Fibroblast of lung (primary cell): ENCODE measurements around the gene DLL4. TPM values are rescaled to one million over a fixed set of nuclear protein-coding genes. Genes with fewer than 3 reads are reported as not detected.

ENCODE experiments used
- DNase-seq, 2 donors: peaks; one replicate each; pipeline versions ENCODE4 v3.0.0 to v3.0.0-alpha.2; 2010; ENCODE audit warnings: low read depth in 2 of 2
- H2AFZ ChIP-seq: 2 replicates; pipeline ENCODE4 v1.5.1; 2012; ENCODE audit warnings: low read length, control low read depth, inconsistent platforms
- H3K27ac ChIP-seq: 2 replicates; pipeline ENCODE4 v1.5.1; 2011; ENCODE audit warnings: low read length, control low read depth; ENCODE audit not compliant: insufficient read depth
- H3K27me3 ChIP-seq: 2 replicates; pipeline ENCODE4 v1.5.1; 2011; ENCODE audit warnings: mild to moderate bottlenecking, low read length; ENCODE audit not compliant: control insufficient read depth, insufficient read depth
- H3K36me3 ChIP-seq: 2 replicates; pipeline ENCODE4 v1.5.1; 2011; ENCODE audit warnings: low read length; ENCODE audit not compliant: control insufficient read depth, insufficient read depth
- H3K4me1 ChIP-seq: 2 replicates; pipeline ENCODE4 v1.5.1; 2011; ENCODE audit warnings: low read length; ENCODE audit not compliant: control insufficient read depth, insufficient read depth; ENCODE audit errors: extremely low read depth
- H3K4me2 ChIP-seq: 2 replicates; pipeline ENCODE4 v1.5.1; 2011; ENCODE audit warnings: low read length, control low read depth; ENCODE audit not compliant: insufficient read depth; ENCODE audit errors: extremely low read depth
- H3K4me3 ChIP-seq, 4 experiments: fragments of 200-600 bp in 1 of 4; sonication (generic) in 1 of 4; replicated peaks in 1 of 4; 2 replicates each; pipeline ENCODE4 v1.5.1; 2011 to 2016; ENCODE audit warnings: low read length in 4 of 4, low read depth in 3 of 4, mild to moderate bottlenecking in 3 of 4, control low read depth in 2 of 4, inconsistent platforms in 1 of 4, mixed read lengths in 1 of 4; ENCODE audit not compliant: insufficient read depth in 1 of 4; ENCODE audit errors: control extremely low read depth in 1 of 4
- H3K79me2 ChIP-seq: 2 replicates; pipeline ENCODE4 v1.5.1; 2012; ENCODE audit warnings: mild to moderate bottlenecking, low read length, inconsistent platforms; ENCODE audit not compliant: control insufficient read depth, insufficient read depth
- H3K9ac ChIP-seq: 2 replicates; pipeline ENCODE4 v1.5.1; 2011; ENCODE audit warnings: mild to moderate bottlenecking, low read length, control low read depth; ENCODE audit not compliant: insufficient read depth
- H3K9me3 ChIP-seq: 2 replicates; pipeline ENCODE4 v1.5.1; 2012; ENCODE audit warnings: low read depth, low read length; ENCODE audit not compliant: control insufficient read depth, insufficient read depth
- H4K20me1 ChIP-seq: 2 replicates; pipeline ENCODE4 v1.5.1; 2011; ENCODE audit warnings: low read length; ENCODE audit not compliant: control insufficient read depth, insufficient read depth; ENCODE audit errors: extremely low read depth
- EZH2 ChIP-seq: IDR thresholded peaks from 2 replicates; pipeline ENCODE4 v1.5.1; 2012; ENCODE audit warnings: low read length, control low read depth, mild to moderate bottlenecking; ENCODE audit errors: missing control alignments
- polyA plus RNA-seq, 2 donors: library from polyadenylated mRNA; depleted of rRNA in 1 of 2; stranded (reverse) in 1 of 2; unstranded in 1 of 2; fragments of >200 nt; gene quantifications; 2 replicates each; pipeline ENCODE4 v1.2.1, GENCODE V29; 2011 to 2012; ENCODE audit warnings: missing spikeins in 1 of 2
- total RNA-seq: library from RNA; depleted of rRNA; stranded (reverse); fragments of >200 nt; gene quantifications from 2 replicates; pipeline ENCODE4 v1.2.1, GENCODE V29; 2014
- TF ChIP-seq, protein P1 (sequence below), 2 donors: IDR thresholded peaks in 1 of 2; conservative IDR thresholded peaks in 1 of 2; 1 replicate in 1 of 2; 2 replicates in 1 of 2; pipeline ENCODE4 v1.5.1; 2011 to 2012; ENCODE audit warnings: low read length in 2 of 2, control low read depth in 1 of 2, inconsistent platforms in 1 of 2, low read depth in 1 of 2, mild to moderate bottlenecking in 1 of 2

The DLL4 gene
- total and polyA plus RNA-seq, 2 donors (not counting 1 experiment from before 2014, with no cell fraction given) = under 0.01 to 0.18 TPM

DNA sequence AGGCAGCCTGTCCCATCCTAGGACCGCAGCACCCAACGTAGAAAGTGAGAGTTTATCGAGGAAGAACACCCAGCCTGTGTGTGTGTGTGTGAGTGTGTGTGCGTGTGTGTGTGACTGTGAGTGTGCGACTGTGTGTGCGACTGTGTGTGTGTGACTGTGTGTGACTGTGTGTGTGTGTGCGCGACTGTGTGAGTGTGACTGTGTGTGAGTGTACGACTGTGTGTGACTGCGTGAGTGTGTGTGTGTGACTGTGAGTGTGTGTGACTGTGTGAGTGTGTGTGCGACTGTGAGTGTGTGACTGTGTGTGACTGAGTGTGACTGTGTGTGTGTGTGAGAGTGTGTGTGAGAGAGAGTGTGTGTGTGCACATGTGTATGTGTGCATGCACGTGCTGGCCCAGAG lies 15.1 kb upstream of the DLL4 start:
- H3K36me3 ChIP-seq = no peaks in the 10 kb centered on the region
- no peaks in the 10 kb centered on the region for H4K20me1 ChIP-seq
- no peaks in the 10 kb centered on the region for H3K27me3 ChIP-seq
- no peak overlapping the region for H3K4me3 ChIP-seq
- TF ChIP-seq, protein P1, sequence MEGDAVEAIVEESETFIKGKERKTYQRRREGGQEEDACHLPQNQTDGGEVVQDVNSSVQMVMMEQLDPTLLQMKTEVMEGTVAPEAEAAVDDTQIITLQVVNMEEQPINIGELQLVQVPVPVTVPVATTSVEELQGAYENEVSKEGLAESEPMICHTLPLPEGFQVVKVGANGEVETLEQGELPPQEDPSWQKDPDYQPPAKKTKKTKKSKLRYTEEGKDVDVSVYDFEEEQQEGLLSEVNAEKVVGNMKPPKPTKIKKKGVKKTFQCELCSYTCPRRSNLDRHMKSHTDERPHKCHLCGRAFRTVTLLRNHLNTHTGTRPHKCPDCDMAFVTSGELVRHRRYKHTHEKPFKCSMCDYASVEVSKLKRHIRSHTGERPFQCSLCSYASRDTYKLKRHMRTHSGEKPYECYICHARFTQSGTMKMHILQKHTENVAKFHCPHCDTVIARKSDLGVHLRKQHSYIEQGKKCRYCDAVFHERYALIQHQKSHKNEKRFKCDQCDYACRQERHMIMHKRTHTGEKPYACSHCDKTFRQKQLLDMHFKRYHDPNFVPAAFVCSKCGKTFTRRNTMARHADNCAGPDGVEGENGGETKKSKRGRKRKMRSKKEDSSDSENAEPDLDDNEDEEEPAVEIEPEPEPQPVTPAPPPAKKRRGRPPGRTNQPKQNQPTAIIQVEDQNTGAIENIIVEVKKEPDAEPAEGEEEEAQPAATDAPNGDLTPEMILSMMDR (conservative IDR thresholded peaks at IDR 0.05 in 1 of 2, IDR thresholded peaks at IDR 0.05 in 1 of 2; ENCODE audit: low read depth in 1 of 2, low read length in 2 of 2) = no peak
- TF ChIP-seq EZH2 = no peak
- no peaks in the 10 kb centered on the region for H3K79me2 ChIP-seq
- H3K9me3 ChIP-seq = no peaks in the 10 kb centered on the region
- H2AFZ ChIP-seq = no peak overlapping the region
- no peak overlapping the region for H3K9ac ChIP-seq
- DNase-seq = no peak
- H3K27ac ChIP-seq = no peak overlapping the region
- no peaks in the 10 kb centered on the region for H3K4me1 ChIP-seq
- no peak overlapping the region for H3K4me2 ChIP-seq

GRCh38 chr15:40914486-40914885 lies 14.7 kb upstream of the DLL4 start:
- H3K4me1 ChIP-seq = no peaks in the 10 kb centered on the region
- H3K27me3 ChIP-seq = no peaks in the 10 kb centered on the region
- DNase-seq = no peak
- no peak overlapping the region for H3K4me2 ChIP-seq
- no peak overlapping the region for H2AFZ ChIP-seq
- H3K27ac ChIP-seq = no peak overlapping the region
- TF ChIP-seq, protein P1 (conservative IDR thresholded peaks at IDR 0.05 in 1 of 2, IDR thresholded peaks at IDR 0.05 in 1 of 2; ENCODE audit: low read depth in 1 of 2, low read length in 2 of 2) = no peak
- no peaks in the 10 kb centered on the region for H4K20me1 ChIP-seq
- H3K9ac ChIP-seq = no peak overlapping the region
- H3K36me3 ChIP-seq = no peaks in the 10 kb centered on the region
- H3K9me3 ChIP-seq = no peaks in the 10 kb centered on the region
- no peak overlapping the region for H3K4me3 ChIP-seq
- H3K79me2 ChIP-seq = no peaks in the 10 kb centered on the region

DNA sequence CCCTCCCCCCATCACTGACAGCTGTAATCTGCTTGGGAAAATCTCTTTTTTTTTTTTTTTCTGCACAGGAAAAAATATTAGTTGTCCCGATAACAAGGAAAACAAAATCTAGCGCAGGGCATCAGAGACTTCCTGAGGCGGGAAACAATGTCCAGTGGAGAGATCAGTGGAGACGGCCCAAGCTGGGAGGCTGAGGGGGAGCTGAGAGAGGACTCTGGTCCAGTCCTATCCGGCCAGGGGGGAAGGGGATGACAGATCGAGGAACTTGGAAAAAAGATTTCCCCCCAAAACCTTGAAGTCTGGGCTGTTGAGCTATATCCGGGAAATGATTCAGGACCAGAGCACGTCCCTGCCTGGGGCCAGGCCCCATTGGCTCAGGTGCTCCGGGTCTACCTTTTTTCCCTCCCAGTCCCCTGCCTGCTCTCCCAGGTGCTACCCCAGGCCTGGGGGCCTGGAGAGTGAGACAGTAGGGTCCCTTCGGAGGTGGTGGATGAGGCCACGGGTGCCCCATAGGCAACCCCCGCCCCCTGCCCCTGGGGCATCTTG lies 14.0 kb upstream of the DLL4 start:
- no peak for DNase-seq
- Histone ChIP-seq H3K36me3 (no peaks in the 10 kb centered on the region), H3K27ac (no peak overlapping the region), H3K27me3 (no peaks in the 10 kb centered on the region), H3K9me3 (no peaks in the 10 kb centered on the region), H2AFZ (no peak overlapping the region), H3K79me2 (no peaks in the 10 kb centered on the region), H3K4me3 (no peak overlapping the region), H3K4me2 (no peak overlapping the region), H3K4me1 (no peaks in the 10 kb centered on the region), H3K9ac (no peak overlapping the region), H4K20me1 (no peaks in the 10 kb centered on the region)
- TF ChIP-seq, protein P1 (conservative IDR thresholded peaks at IDR 0.05 in 1 of 2, IDR thresholded peaks at IDR 0.05 in 1 of 2; ENCODE audit: low read depth in 1 of 2, low read length in 2 of 2) = no peak
- TF ChIP-seq EZH2 = no peak
